Measurements from ENCODE around the gene SEC24C. TPM values are rescaled to one million over a fixed set of nuclear protein-coding genes. Genes with fewer than 3 reads are reported as not detected.

Gene SEC24C
- total RNA-seq, 4 donors from 2014 or later: 42.0 to 61.2 (median 43.3) TPM

DNA sequence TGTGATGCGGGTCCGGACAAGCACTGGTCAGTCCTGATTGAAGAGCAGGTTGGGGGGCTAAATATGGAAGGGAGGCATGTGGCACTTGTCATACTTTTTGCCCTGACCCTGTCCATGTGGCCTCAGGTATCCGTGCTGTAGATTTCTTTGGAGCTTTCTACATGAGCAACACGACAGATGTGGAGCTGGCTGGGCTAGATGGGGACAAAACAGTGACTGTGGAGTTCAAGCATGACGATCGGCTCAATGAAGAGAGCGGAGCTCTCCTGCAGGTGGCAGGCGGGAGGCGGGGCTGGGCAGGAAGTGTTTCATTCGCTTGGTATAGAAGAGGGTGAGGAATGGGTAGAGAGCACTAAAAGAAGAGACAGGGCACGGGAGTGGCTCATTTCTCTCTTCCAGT, 24.7 kb downstream of the SEC24C start:
- Histone ChIP-seq H3K4me1 (peaks cover 0 to 20% (median 14%) of the 10 kb centered on the region in 4 donors), H3K4me3 (no peak overlapping the region), H3K36me3 (peaks cover 5 to 78% (median 25%) of the 10 kb centered on the region in 3 donors), H3K27ac (no peak overlapping the region), H3K27me3 (no peaks in the 10 kb centered on the region), H3K9me3 (no peaks in the 10 kb centered on the region)
- DNase-seq (ENCODE audit: low spot score in 2 of 2): no peak
- WGBS, 2 donors: 77 to 81% methylated on average over 11 of the region's 11 CpGs
- TF ChIP-seq, protein P1, sequence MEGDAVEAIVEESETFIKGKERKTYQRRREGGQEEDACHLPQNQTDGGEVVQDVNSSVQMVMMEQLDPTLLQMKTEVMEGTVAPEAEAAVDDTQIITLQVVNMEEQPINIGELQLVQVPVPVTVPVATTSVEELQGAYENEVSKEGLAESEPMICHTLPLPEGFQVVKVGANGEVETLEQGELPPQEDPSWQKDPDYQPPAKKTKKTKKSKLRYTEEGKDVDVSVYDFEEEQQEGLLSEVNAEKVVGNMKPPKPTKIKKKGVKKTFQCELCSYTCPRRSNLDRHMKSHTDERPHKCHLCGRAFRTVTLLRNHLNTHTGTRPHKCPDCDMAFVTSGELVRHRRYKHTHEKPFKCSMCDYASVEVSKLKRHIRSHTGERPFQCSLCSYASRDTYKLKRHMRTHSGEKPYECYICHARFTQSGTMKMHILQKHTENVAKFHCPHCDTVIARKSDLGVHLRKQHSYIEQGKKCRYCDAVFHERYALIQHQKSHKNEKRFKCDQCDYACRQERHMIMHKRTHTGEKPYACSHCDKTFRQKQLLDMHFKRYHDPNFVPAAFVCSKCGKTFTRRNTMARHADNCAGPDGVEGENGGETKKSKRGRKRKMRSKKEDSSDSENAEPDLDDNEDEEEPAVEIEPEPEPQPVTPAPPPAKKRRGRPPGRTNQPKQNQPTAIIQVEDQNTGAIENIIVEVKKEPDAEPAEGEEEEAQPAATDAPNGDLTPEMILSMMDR (IDR thresholded peaks at IDR 0.05): no peak
- no peak for TF ChIP-seq EP300 (IDR thresholded peaks at IDR 0.05)
- TF ChIP-seq POLR2A (IDR thresholded peaks at IDR 0.05): no peak

DNA sequence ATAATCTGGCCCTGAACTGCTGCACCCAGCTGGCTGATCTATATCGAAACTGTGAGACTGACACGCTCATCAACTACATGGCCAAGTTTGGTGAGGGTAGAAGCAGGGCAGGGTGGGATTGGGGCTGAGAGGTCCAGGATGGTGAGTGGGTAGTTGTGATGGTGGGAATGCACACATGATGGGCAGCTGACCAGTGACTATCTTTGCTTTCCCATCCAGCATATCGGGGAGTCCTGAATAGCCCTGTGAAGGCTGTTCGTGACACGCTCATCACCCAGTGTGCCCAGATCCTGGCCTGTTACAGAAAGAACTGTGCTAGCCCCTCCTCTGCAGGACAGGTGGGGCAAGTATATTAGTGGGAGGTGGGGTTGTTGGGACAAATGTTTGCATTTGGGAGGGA, 25.2 kb downstream of the SEC24C start:
- peaks cover 0 to 25% (median 19%) of the 10 kb centered on the region in 4 donors for H3K4me1 ChIP-seq
- H3K9me3 ChIP-seq: no peaks in the 10 kb centered on the region
- H3K36me3 ChIP-seq: peaks cover 5 to 73% (median 24%) of the 10 kb centered on the region in 3 donors
- H3K4me3 ChIP-seq: no peak overlapping the region
- DNase-seq (ENCODE audit: low spot score in 2 of 2): no peak
- H3K27me3 ChIP-seq: no peaks in the 10 kb centered on the region
- WGBS, 2 donors: 88 to 95% methylated on average over 5 of the region's 5 CpGs
- TF ChIP-seq EP300 (IDR thresholded peaks at IDR 0.05): no peak
- TF ChIP-seq, protein P1 (IDR thresholded peaks at IDR 0.05): no peak
- no peak for TF ChIP-seq POLR2A (IDR thresholded peaks at IDR 0.05)
- H3K27ac ChIP-seq: no peak overlapping the region

DNA sequence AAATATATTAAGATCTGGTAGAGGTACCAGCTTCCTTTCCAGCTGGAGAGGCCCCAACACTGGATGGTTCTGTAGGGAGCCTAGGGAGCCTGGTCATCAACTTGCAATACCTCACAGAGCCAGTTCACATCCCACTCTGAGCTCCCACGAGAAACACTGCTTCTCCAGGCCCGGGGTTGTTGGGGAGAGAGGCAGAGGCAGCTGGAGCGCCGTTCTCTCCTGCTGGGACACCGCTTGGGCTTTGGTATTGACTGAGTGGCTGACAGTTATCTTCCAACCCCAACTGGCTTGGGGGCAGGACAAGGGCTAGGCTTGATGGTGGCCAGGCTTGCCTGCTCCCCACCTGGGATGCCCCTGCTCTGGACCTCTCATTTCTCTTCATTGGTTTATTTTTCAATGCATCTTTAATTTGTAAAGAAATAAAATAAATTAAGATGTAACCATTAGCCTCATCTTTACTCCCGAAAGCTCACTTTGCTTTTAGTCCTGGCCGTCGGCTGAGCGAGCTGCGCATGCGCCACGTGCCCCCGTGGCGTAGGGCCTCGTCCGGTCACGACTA, 27.6 kb downstream of the SEC24C start:
- H3K27ac ChIP-seq: peak overlapping the region; percentile 92 to 100 (median 97)
- H3K27me3 ChIP-seq: no peaks in the 10 kb centered on the region
- H3K4me3 ChIP-seq: peak overlapping the region; percentile 76 to 94 (median 88)
- peak; percentile 81 to 82 for DNase-seq (ENCODE audit: low spot score in 2 of 2)
- 11 to 15% methylated on average over 17 of the region's 17 CpGs for WGBS, 2 donors
- peaks cover 0 to 49% (median 24%) of the 10 kb centered on the region in 4 donors for H3K4me1 ChIP-seq
- H3K9me3 ChIP-seq: no peaks in the 10 kb centered on the region
- TF ChIP-seq, protein P1 (IDR thresholded peaks at IDR 0.05): no peak
- TF ChIP-seq EP300 (IDR thresholded peaks at IDR 0.05) (no peak), POLR2A (IDR thresholded peaks at IDR 0.05) (no peak)
- H3K36me3 ChIP-seq: peaks cover 5 to 72% (median 11%) of the 10 kb centered on the region in 3 donors

DNA sequence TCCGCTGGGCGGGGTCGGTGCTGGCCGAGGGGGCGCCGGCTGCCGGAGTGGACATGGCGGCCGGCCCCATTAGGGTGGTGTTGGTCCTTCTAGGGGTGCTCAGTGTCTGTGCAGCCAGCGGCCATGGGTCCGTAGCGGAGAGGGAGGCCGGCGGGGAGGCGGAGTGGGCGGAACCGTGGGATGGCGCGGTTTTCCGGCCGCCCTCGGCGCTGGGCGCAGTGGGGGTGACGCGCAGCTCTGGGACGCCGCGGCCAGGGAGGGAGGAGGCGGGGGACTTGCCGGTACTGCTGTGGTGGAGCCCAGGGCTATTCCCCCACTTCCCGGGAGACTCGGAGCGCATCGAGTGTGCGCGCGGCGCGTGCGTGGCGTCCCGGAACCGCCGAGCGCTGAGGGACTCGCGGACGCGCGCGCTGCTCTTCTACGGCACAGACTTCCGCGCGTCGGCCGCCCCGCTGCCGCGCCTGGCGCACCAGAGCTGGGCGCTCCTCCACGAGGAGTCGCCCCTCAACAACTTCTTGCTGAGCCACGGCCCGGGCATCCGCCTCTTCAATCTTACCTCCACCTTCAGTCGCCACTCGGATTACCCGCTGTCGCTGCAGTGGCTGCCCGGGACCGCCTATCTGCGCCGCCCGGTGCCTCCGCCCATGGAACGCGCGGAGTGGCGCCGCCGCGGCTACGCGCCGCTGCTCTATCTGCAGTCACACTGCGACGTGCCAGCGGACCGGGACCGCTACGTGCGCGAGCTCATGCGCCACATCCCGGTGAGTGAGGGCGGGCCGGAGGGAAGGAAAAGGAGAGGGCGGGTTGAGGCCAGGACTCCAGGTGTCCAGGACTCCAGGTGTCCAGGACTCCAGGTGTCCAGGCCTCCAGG, 28.3 kb downstream of the SEC24C start:
- Histone ChIP-seq H3K27me3 (no peaks in the 10 kb centered on the region), H3K9me3 (no peaks in the 10 kb centered on the region), H3K27ac (peak overlapping the region; percentile 92 to 100 (median 97)), H3K4me1 (peaks cover 0 to 52% (median 24%) of the 10 kb centered on the region in 4 donors), H3K4me3 (peak overlapping the region; percentile 76 to 94 (median 88)), H3K36me3 (peaks cover 5 to 70% (median 11%) of the 10 kb centered on the region in 3 donors)
- TF ChIP-seq POLR2A (IDR thresholded peaks at IDR 0.05) (peak; percentile 79 to 89), EP300 (IDR thresholded peaks at IDR 0.05) (peak; percentile 83 to 96)
- TF ChIP-seq, protein P1 (IDR thresholded peaks at IDR 0.05): peak in 3 of 5 experiments; percentile 4 to 17 (median 7)
- WGBS, 2 donors: 0% methylated on average over 60 to 64 of the region's 101 CpGs
- peak; percentile 45 to 50 for DNase-seq (ENCODE audit: low spot score in 2 of 2)

Measured in tibial nerve (tissue), 4 donors.